ENCODE data around the gene ATP2B2. TPM values are rescaled to one million over a fixed set of nuclear protein-coding genes. Genes with fewer than 3 reads are reported as not detected.

The ATP2B2 gene
- total RNA-seq, 1 donor from 2014 or later = 0.42 TPM

GRCh38 chr3:10445561-10446175 lies 59.7 kb downstream of the ATP2B2 start:
- no peak overlapping the region for H3K27ac Mint-ChIP-seq (ENCODE audit: unreplicated experiment)
- H3K9me3 Mint-ChIP-seq = no peaks in the 10 kb centered on the region
- no peaks in the 10 kb centered on the region for H3K36me3 Mint-ChIP-seq (ENCODE audit: low read depth)
- peaks cover 11% of the 10 kb centered on the region for H3K4me1 Mint-ChIP-seq
- no peak overlapping the region for H3K4me3 Mint-ChIP-seq
- TF ChIP-seq, protein P1, sequence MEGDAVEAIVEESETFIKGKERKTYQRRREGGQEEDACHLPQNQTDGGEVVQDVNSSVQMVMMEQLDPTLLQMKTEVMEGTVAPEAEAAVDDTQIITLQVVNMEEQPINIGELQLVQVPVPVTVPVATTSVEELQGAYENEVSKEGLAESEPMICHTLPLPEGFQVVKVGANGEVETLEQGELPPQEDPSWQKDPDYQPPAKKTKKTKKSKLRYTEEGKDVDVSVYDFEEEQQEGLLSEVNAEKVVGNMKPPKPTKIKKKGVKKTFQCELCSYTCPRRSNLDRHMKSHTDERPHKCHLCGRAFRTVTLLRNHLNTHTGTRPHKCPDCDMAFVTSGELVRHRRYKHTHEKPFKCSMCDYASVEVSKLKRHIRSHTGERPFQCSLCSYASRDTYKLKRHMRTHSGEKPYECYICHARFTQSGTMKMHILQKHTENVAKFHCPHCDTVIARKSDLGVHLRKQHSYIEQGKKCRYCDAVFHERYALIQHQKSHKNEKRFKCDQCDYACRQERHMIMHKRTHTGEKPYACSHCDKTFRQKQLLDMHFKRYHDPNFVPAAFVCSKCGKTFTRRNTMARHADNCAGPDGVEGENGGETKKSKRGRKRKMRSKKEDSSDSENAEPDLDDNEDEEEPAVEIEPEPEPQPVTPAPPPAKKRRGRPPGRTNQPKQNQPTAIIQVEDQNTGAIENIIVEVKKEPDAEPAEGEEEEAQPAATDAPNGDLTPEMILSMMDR (conservative IDR thresholded peaks at IDR 0.05) = no peak
- DNase-seq (ENCODE audit: low read depth, low spot score) = no peak
- peaks cover 13% of the 10 kb centered on the region for H3K27me3 Mint-ChIP-seq (ENCODE audit: low read depth)

- H3K27ac Mint-ChIP-seq (ENCODE audit: unreplicated experiment) = peak overlapping the region; percentile 74
- TF ChIP-seq, protein P1 (conservative IDR thresholded peaks at IDR 0.05) = no peak
- no peaks in the 10 kb centered on the region for H3K36me3 Mint-ChIP-seq (ENCODE audit: low read depth)
- no peak for DNase-seq (ENCODE audit: low read depth, low spot score)
- no peaks in the 10 kb centered on the region for H3K9me3 Mint-ChIP-seq
- no peak overlapping the region for H3K4me3 Mint-ChIP-seq
- peaks cover 8% of the 10 kb centered on the region for H3K27me3 Mint-ChIP-seq (ENCODE audit: low read depth)
- peaks cover 11% of the 10 kb centered on the region for H3K4me1 Mint-ChIP-seq
Observed at GRCh38 chr3:10444511-10444910, 60.9 kb downstream of the ATP2B2 start.

DNA sequence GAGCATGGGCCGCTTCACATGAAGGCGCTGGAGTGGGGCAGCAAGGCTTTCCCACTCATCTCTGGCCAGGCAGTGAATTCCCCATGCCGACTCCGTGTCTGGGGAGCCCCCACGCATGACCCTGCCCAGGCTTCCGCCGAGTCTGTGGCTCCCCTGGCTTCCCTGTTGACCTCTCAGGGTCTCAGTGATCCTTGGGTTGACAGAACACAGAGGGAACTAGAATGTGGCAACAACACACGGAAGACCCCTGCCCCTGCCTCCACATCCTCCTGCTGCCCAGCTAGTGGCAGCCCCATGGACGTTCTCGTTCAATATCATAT lies 61.3 kb downstream of the ATP2B2 start:
- Mint-ChIP-seq H3K4me1 (peaks cover 11% of the 10 kb centered on the region), H3K27me3 (ENCODE audit: low read depth) (peaks cover 8% of the 10 kb centered on the region), H3K9me3 (no peaks in the 10 kb centered on the region), H3K36me3 (ENCODE audit: low read depth) (no peaks in the 10 kb centered on the region), H3K27ac (ENCODE audit: unreplicated experiment) (no peak overlapping the region), H3K4me3 (no peak overlapping the region)
- DNase-seq (ENCODE audit: low read depth, low spot score) = no peak
- TF ChIP-seq, protein P1 (conservative IDR thresholded peaks at IDR 0.05) = no peak

DNA sequence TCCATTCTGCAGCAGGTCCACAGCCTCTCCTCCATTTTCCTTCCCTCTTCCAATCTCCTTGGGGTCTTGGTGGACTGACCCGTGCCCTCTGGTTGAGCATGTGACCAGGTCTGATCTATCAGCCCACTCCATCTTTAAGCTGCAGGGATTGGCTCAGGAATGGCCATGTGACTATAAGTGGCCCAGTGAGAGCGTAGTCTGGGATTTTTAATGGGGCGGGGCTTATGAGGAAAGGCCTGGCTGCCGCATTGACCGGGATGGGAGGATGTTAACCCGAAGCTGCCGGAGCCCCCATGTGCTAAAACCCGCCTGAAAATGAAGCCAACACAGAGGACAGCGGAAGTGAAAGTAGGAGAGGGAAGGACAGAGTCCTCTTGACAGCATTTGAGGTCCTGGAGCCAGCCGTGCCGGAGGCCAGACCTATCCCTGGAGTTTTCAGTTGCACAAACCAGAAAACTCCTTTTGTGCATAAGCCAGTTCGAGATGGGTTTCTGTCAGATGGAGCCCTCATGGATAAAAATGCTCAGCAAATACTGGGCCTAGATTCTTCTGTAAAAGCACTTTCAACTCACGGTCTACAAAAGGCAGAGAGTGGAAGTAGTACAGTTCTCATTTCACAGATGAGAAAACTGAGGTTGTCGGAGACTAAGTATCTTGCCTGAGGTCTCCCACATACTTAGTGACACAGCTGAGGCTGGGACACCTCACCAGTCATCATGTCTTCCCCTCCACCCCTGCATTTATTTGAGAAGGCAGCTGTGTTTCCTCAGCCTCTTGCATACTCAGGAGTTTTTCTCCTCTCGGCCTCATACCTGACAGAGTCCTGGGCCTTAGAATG lies 61.9 kb downstream of the ATP2B2 start:
- H3K27me3 Mint-ChIP-seq (ENCODE audit: low read depth) = peaks cover 8% of the 10 kb centered on the region
- no peak overlapping the region for H3K4me3 Mint-ChIP-seq

GRCh38 chr3:10442151-10442795 lies 63.1 kb downstream of the ATP2B2 start:
- TF ChIP-seq, protein P1 (conservative IDR thresholded peaks at IDR 0.05) = no peak

More for the DNA sequence above, 61.9 kb downstream of the ATP2B2 start:
- H3K4me1 Mint-ChIP-seq = peaks cover 11% of the 10 kb centered on the region
- H3K9me3 Mint-ChIP-seq = no peaks in the 10 kb centered on the region
- H3K27ac Mint-ChIP-seq (ENCODE audit: unreplicated experiment) = peak overlapping the region; percentile 50
- TF ChIP-seq, protein P1 (conservative IDR thresholded peaks at IDR 0.05) = no peak
- no peaks in the 10 kb centered on the region for H3K36me3 Mint-ChIP-seq (ENCODE audit: low read depth)
- DNase-seq (ENCODE audit: low read depth, low spot score) = no peak

More at GRCh38 chr3:10442151-10442795, 63.1 kb downstream of the ATP2B2 start:
- no peak overlapping the region for H3K27ac Mint-ChIP-seq (ENCODE audit: unreplicated experiment)
- DNase-seq (ENCODE audit: low read depth, low spot score) = no peak
- H3K36me3 Mint-ChIP-seq (ENCODE audit: low read depth) = no peaks in the 10 kb centered on the region
- H3K27me3 Mint-ChIP-seq (ENCODE audit: low read depth) = peaks cover 8% of the 10 kb centered on the region
- no peak overlapping the region for H3K4me3 Mint-ChIP-seq
- H3K9me3 Mint-ChIP-seq = no peaks in the 10 kb centered on the region
- H3K4me1 Mint-ChIP-seq = peaks cover 11% of the 10 kb centered on the region

Measured in neural crest cell (in vitro differentiated cells).